Aorta (tissue), 5 donors: Measurements from ENCODE around the gene SCP2. TPM values are rescaled to one million over a fixed set of nuclear protein-coding genes. Genes with fewer than 3 reads are reported as not detected.
A peak's percentile ranks its signal among the peaks of the same experiment; 100 is the strongest.
"Not testable (repeated sequence)": the region's sequence is repeated elsewhere in the genome, so short reads cannot be mapped to it uniquely, and the experiment has no call there.

Experiments used
- ATAC-seq: fragments of 200-7000 bp; cut with Tn5 transposase; one replicate; pipeline ENCODE4 v1.9.1; 2022; ENCODE audit warnings: moderate library complexity; ENCODE audit not compliant: low FRiP score
- DNase-seq, 2 donors: peaks; one replicate each; pipeline ENCODE4 v3.0.0-alpha.2; 2020
- H3K27ac ChIP-seq, 2 donors: one replicate each; pipeline ENCODE4 v1.5.1; 2013; ENCODE audit warnings: low read length in 2 of 2, mild to moderate bottlenecking in 2 of 2, moderate library complexity in 2 of 2, control low read depth in 1 of 2, inconsistent platforms in 1 of 2, low read depth in 1 of 2
- H3K27me3 ChIP-seq, 2 donors: one replicate each; pipeline ENCODE4 v1.6.1; 2013; ENCODE audit warnings: control low read depth in 1 of 2, low read length in 1 of 2, mild to moderate bottlenecking in 1 of 2, moderate library complexity in 1 of 2; ENCODE audit not compliant: insufficient read depth in 2 of 2, control insufficient read depth in 1 of 2
- H3K36me3 ChIP-seq, 2 donors: one replicate each; pipeline ENCODE4 v1.6.1; 2013; ENCODE audit warnings: control low read depth in 1 of 2, low read length in 1 of 2, mild to moderate bottlenecking in 1 of 2; ENCODE audit not compliant: insufficient read depth in 2 of 2, control insufficient read depth in 1 of 2
- H3K4me1 ChIP-seq, 2 donors: one replicate each; pipeline ENCODE4 v1.6.1; 2013; ENCODE audit warnings: low read length in 2 of 2, control low read depth in 1 of 2, mild to moderate bottlenecking in 1 of 2, moderate library complexity in 1 of 2; ENCODE audit not compliant: insufficient read depth in 2 of 2, control insufficient read depth in 1 of 2
- H3K4me3 ChIP-seq, 2 donors: one replicate each; pipeline ENCODE4 v1.5.1; 2013; ENCODE audit warnings: low read length in 2 of 2, control low read depth in 1 of 2, mild to moderate bottlenecking in 1 of 2
- H3K9me3 ChIP-seq: one replicate; pipeline ENCODE4 v1.6.1; 2013; ENCODE audit warnings: mild to moderate bottlenecking, low read length; ENCODE audit not compliant: control insufficient read depth
- WGBS, 2 donors: extraction: QIAGEN DNeasy Blood & Tissue Kit; methylation state at CpG; one replicate each; pipeline ENCODE4 v1.1.7; 2013; 5-methylcytosine and 5-hydroxymethylcytosine counted together
- intact Hi-C, 2 donors: fragments of 100-400 bp; cut with DNase I; formaldehyde crosslinking; loops; one replicate each; pipeline versions ENCODE4 v1.14.2 to v1.15.0; 2022
- polyA plus RNA-seq, 2 donors: library from polyadenylated mRNA; stranded (reverse); fragments of 200-250 nt; gene quantifications; one replicate each; pipeline ENCODE4 v1.2.3, GENCODE V29; 2013
- total RNA-seq, 2 donors: library from RNA; stranded (reverse); fragmentation: NEBNext Ultra II Directional; extraction: Animal tissue kit (Norgen Biotek cat#: 25700); gene quantifications; one replicate each; pipeline ENCODE4 v1.2.1, GENCODE V29; 2021
- donor health status: healthy with polysubstance abuse.
- donor health status: Bipolar disorder and iron deficiency.
- donor health status: DM: no; HTN: no; CAD: no.
- donor health status: DM: no; HTN: no; CAD: no.
- donor health status: DM: yes; HTN: yes; CAD: no.

Gene SCP2
- total and polyA plus RNA-seq, 4 donors: 80.3 to 309 (median 120) TPM

- not testable (repeated sequence) for H3K27ac ChIP-seq, H3K27me3 ChIP-seq, H3K4me3 ChIP-seq, H3K9me3 ChIP-seq, H3K4me1 ChIP-seq, H3K36me3 ChIP-seq, DNase-seq, ATAC-seq
- 85 to 89% methylated on average over 4 of the region's 4 CpGs for WGBS, 2 donors
- intact Hi-C loops: loop anchor here in 1 of 2 donors (10.0 kb wide), 1 partner anchor 175 kb away; no protein-coding TSS in a partner anchor
Observed at GRCh38 chr1:53010247-53010646, 83.2 kb downstream of the SCP2 start.

GRCh38 chr1:53011175-53011574 is 84.1 kb downstream of the SCP2 start:
- peaks cover 0 to 2% of the 10 kb centered on the region in 2 donors for H3K4me1 ChIP-seq
- DNase-seq (no peak), ATAC-seq (no peak)
- no peaks in the 10 kb centered on the region for H3K9me3 ChIP-seq
- 18% methylated on average over 4 of the region's 4 CpGs for WGBS, 2 donors
- intact Hi-C loops: loop anchor here in 1 of 2 donors (10.0 kb wide), 1 partner anchor 174 kb away; no protein-coding TSS in a partner anchor
- no peak overlapping the region for H3K4me3 ChIP-seq
- H3K27ac ChIP-seq: no peak overlapping the region
- no peaks in the 10 kb centered on the region for H3K36me3 ChIP-seq
- no peaks in the 10 kb centered on the region for H3K27me3 ChIP-seq

GRCh38 chr1:53014791-53015507 is 87.9 kb downstream of the SCP2 start:
- intact Hi-C loops: loop anchor here in 1 of 2 donors (10.0 kb wide), 1 partner anchor 170 kb away; no protein-coding TSS in a partner anchor
- no peak overlapping the region for H3K27ac ChIP-seq

GRCh38 chr1:53015508-53015860 is 88.4 kb downstream of the SCP2 start:
- DNase-seq: no peak
- H3K4me3 ChIP-seq: peak overlapping the region; percentile 89 to 98
- H3K9me3 ChIP-seq: no peaks in the 10 kb centered on the region
- no peaks in the 10 kb centered on the region for H3K36me3 ChIP-seq
- H3K27me3 ChIP-seq: no peaks in the 10 kb centered on the region
- intact Hi-C loops: loop anchor here in 1 of 2 donors (10.0 kb wide), 1 partner anchor 169 kb away; no protein-coding TSS in a partner anchor
- no peak overlapping the region for H3K27ac ChIP-seq
- peaks cover 0 to 2% of the 10 kb centered on the region in 2 donors for H3K4me1 ChIP-seq
- ATAC-seq: no peak
- WGBS, 2 donors: 14 to 17% methylated on average over 3 of the region's 3 CpGs

More at GRCh38 chr1:53014791-53015507, 87.9 kb downstream of the SCP2 start:
- WGBS, 2 donors: 0 to 1% methylated on average over 9 of the region's 9 CpGs
- peak; percentile 82 to 83 for DNase-seq
- Histone ChIP-seq H3K4me3 (peak overlapping the region; percentile 89 to 98), H3K27me3 (no peaks in the 10 kb centered on the region), H3K9me3 (no peaks in the 10 kb centered on the region), H3K36me3 (no peaks in the 10 kb centered on the region), H3K4me1 (peaks cover 0 to 2% of the 10 kb centered on the region in 2 donors)
- ATAC-seq: peak; percentile 92

GRCh38 chr1:53016705-53017104 is 89.6 kb downstream of the SCP2 start:
- ATAC-seq (no peak), DNase-seq (no peak)
- Histone ChIP-seq H3K36me3 (no peaks in the 10 kb centered on the region), H3K4me1 (peaks cover 0 to 2% of the 10 kb centered on the region in 2 donors), H3K27ac (no peak overlapping the region), H3K27me3 (no peaks in the 10 kb centered on the region), H3K4me3 (no peak overlapping the region), H3K9me3 (no peaks in the 10 kb centered on the region)
- intact Hi-C loops: loop anchor here in 1 of 2 donors (10.0 kb wide), 1 partner anchor 168 kb away; no protein-coding TSS in a partner anchor
- WGBS, 2 donors: 83 to 86% methylated on average over 1 of the region's 1 CpG

GRCh38 chr1:53020588-53020987 is 93.5 kb downstream of the SCP2 start:
- Histone ChIP-seq H3K4me1 (peaks cover 0 to under 1% of the 10 kb centered on the region in 2 donors), H3K4me3 (no peak overlapping the region), H3K27me3 (no peaks in the 10 kb centered on the region), H3K36me3 (no peaks in the 10 kb centered on the region), H3K27ac (no peak overlapping the region), H3K9me3 (no peaks in the 10 kb centered on the region)
- intact Hi-C loops: no loop called here
- no peak for ATAC-seq
- DNase-seq: no peak
- WGBS, 2 donors: 95% methylated on average over 5 of the region's 5 CpGs

GRCh38 chr1:53022179-53022578 is 95.1 kb downstream of the SCP2 start:
- Histone ChIP-seq H3K4me3 (no peak overlapping the region), H3K27ac (no peak overlapping the region), H3K9me3 (no peaks in the 10 kb centered on the region), H3K27me3 (no peaks in the 10 kb centered on the region), H3K4me1 (no peaks in the 10 kb centered on the region), H3K36me3 (no peaks in the 10 kb centered on the region)
- intact Hi-C loops: no loop called here
- no peak for ATAC-seq
- DNase-seq: no peak
- 95 to 98% methylated on average over 1 of the region's 1 CpG for WGBS, 2 donors

GRCh38 chr1:53023546-53023945 is 96.5 kb downstream of the SCP2 start:
- Histone ChIP-seq H3K36me3 (no peaks in the 10 kb centered on the region), H3K4me1 (no peaks in the 10 kb centered on the region), H3K4me3 (no peak overlapping the region), H3K27ac (no peak overlapping the region), H3K27me3 (no peaks in the 10 kb centered on the region), H3K9me3 (no peaks in the 10 kb centered on the region)
- DNase-seq (no peak), ATAC-seq (no peak)
- WGBS, 2 donors: 76 to 77% methylated on average over 3 of the region's 3 CpGs
- intact Hi-C loops: no loop called here

GRCh38 chr1:53024117-53024516 is 97.0 kb downstream of the SCP2 start:
- Histone ChIP-seq H3K36me3 (no peaks in the 10 kb centered on the region), H3K9me3 (no peaks in the 10 kb centered on the region), H3K27me3 (no peaks in the 10 kb centered on the region), H3K27ac (no peak overlapping the region), H3K4me1 (no peaks in the 10 kb centered on the region), H3K4me3 (no peak overlapping the region)
- ATAC-seq: no peak
- intact Hi-C loops: no loop called here
- DNase-seq: no peak
